SK-N-MC (cell line): ENCODE results near the gene C19orf67.

Source experiments
- DNase-seq: peaks from one replicate; pipeline ENCODE4 v3.0.0-alpha.2; 2011; ENCODE audit warnings: low read depth, low spot score
- H3K27ac ChIP-seq: fragments of 200-600 bp; sonication (generic); 2 replicates; pipeline ENCODE4 v1.5.1; 2016; ENCODE audit warnings: mixed run types
- H3K36me3 ChIP-seq: fragments of 200-600 bp; sonication (generic); 2 replicates; pipeline ENCODE4 v1.6.1; 2017; ENCODE audit warnings: antibody characterized with exemption, low read length, mixed read lengths; ENCODE audit not compliant: insufficient read depth
- H3K4me3 ChIP-seq: fragments of 200-600 bp; sonication (generic); 2 replicates; pipeline ENCODE4 v1.5.1; 2016
- H3K9ac ChIP-seq: fragments of 200-600 bp; sonication (generic); 2 replicates; pipeline ENCODE4 v1.8.0; 2017; ENCODE audit warnings: mixed run types, mixed read lengths; ENCODE audit not compliant: insufficient read length
- H3K9me3 ChIP-seq: fragments of 200-600 bp; sonication (generic); 2 replicates; pipeline ENCODE4 v1.6.1; 2017; ENCODE audit warnings: low read depth, mild to moderate bottlenecking, antibody characterized with exemption, low read length, moderate library complexity, mixed read lengths
- EZH2 ChIP-seq: fragments of 200-600 bp; sonication (generic); IDR thresholded peaks from one replicate; pipeline ENCODE4 v1.6.1; 2017; ENCODE audit warnings: antibody characterized with exemption
- FOXP2 ChIP-seq: optimal IDR thresholded peaks from 2 replicates; pipeline ENCODE3; 2011; ENCODE audit warnings: mild to moderate bottlenecking, moderate library complexity; ENCODE audit not compliant: insufficient read depth; ENCODE audit errors: extremely low read length, control extremely low read depth
- POLR2AphosphoS5 ChIP-seq: IDR thresholded peaks from 2 replicates; pipeline ENCODE4 v1.6.1; 2012; ENCODE audit warnings: mild to moderate bottlenecking, low read depth, low read length, borderline replicate concordance

C19orf67 gene

DNA sequence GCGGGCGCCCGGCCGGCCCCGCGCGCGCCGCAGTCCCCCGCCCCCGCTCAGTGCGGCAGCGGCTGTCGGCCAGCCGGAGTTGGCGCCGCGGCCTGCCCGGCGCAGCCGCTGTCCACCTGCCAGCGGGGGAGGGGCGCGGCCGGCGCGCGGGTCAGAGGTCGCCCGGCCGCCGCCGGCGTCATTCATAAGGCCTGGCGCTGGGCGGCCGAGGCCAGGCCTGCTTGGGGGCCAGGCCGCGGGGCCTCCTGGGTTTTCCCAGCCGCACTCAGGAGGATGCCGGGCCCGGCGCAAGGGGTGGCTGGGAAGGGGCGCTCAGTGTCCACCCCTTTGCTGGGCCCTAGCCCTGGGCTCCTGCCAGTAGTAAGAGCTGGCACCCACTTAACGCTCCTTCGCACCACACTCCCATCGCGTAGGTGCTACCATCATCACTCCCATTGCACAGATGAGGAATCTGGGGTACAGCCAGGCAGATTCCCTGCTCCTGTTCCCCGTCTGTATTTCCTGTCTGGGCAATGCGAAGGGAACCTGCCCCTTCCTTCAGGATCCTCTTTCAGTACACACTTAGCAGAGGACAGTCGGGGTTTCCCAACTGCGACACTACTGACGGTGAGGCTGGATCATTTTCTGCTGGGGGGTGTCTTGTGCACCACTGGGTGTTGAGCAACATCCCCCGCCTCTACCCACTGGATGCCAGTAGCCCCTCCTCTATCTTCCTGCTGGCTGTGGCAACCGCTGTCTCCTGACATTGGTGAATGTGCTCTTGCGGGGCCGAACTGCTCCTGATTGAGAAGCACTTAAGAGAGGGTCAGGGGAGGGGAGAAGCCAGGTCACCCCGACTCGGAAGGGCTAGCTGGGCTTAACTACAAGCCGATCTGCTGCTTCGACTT is 32.8 kb upstream of the C19orf67 start:
- TF ChIP-seq EZH2 (no peak), POLR2AphosphoS5 (no peak), FOXP2 (no peak)
- H3K27ac ChIP-seq: no peak overlapping the region

GRCh38 chr19:14117668-14118164 is 32.1 kb upstream of the C19orf67 start, which contains the start of gene PRKACA:
Gene PRKACA, minus strand, starts transcription at chr19:14117762. Its CDS starts 215 bp downstream, at chr19:14117547.
- DNase-seq: peak; percentile 78
- TF ChIP-seq FOXP2 (peak; percentile 68), POLR2AphosphoS5 (peak; percentile 40; the same call in 1 of the 2 replicates), EZH2 (no peak)
- Histone ChIP-seq H3K4me3 (peak within 1 kb of the TSS; percentile 83), H3K27ac (no peak within 1 kb of the TSS), H3K36me3 (no peaks in the 10 kb centered on the region), H3K9me3 (no peaks in the 10 kb centered on the region), H3K9ac (peak within 1 kb of the TSS; percentile 68)

More for the DNA sequence above, 32.8 kb upstream of the C19orf67 start:
- Histone ChIP-seq H3K36me3 (no peaks in the 10 kb centered on the region), H3K9ac (peak overlapping the region; percentile 59), H3K4me3 (peak overlapping the region; percentile 80), H3K9me3 (no peaks in the 10 kb centered on the region)
- no peak for DNase-seq

- Histone ChIP-seq H3K9me3 (no peaks in the 10 kb centered on the region), H3K9ac (peak overlapping the region; percentile 68), H3K4me3 (peak overlapping the region; percentile 83), H3K36me3 (no peaks in the 10 kb centered on the region), H3K27ac (no peak overlapping the region)
- DNase-seq: no peak
- no peak for TF ChIP-seq EZH2
- no peak for TF ChIP-seq FOXP2
- TF ChIP-seq POLR2AphosphoS5: no peak
These were observed 31.5 kb upstream of the C19orf67 start for GRCh38 chr19:14116918-14117578.

GRCh38 chr19:14116525-14116917 is 30.9 kb upstream of the C19orf67 start:
- H3K27ac ChIP-seq: no peak overlapping the region
- no peaks in the 10 kb centered on the region for H3K36me3 ChIP-seq
- TF ChIP-seq EZH2 (no peak), POLR2AphosphoS5 (no peak)
- no peaks in the 10 kb centered on the region for H3K9me3 ChIP-seq
- H3K4me3 ChIP-seq: peak overlapping the region; percentile 83
- DNase-seq: no peak
- H3K9ac ChIP-seq: peak overlapping the region; percentile 68

GRCh38 chr19:14115756-14116155 is 30.2 kb upstream of the C19orf67 start:
- Histone ChIP-seq H3K36me3 (no peaks in the 10 kb centered on the region), H3K4me3 (no peak overlapping the region), H3K9ac (no peak overlapping the region), H3K9me3 (no peaks in the 10 kb centered on the region), H3K27ac (no peak overlapping the region)
- no peak for TF ChIP-seq POLR2AphosphoS5
- DNase-seq: no peak

DNA sequence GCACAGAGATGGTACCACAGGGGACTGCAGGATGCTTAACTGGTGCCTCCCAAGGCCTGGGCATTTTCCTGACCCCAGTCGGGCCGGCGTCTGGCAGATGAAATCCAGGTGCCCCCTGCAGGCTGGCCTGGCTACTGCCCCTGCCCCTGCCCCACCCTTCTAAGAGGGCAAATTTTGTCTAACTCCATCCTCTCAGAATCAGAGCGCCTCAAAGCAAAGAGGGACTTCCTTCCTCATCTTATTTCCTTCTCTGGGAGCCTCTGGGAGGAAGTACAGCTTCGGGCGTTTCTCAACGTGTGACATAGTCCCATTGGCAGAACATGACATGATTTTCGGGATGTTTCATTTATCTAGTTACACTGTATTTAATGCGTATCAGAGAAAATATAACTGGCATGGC is 29.3 kb upstream of the C19orf67 start:
- no peak for DNase-seq
- Histone ChIP-seq H3K4me3 (no peak overlapping the region), H3K9ac (no peak overlapping the region), H3K27ac (no peak overlapping the region), H3K9me3 (no peaks in the 10 kb centered on the region), H3K36me3 (no peaks in the 10 kb centered on the region)
- TF ChIP-seq EZH2 (no peak), POLR2AphosphoS5 (no peak), FOXP2 (no peak)

GRCh38 chr19:14114439-14114838 is 28.9 kb upstream of the C19orf67 start:
- H3K4me3 ChIP-seq: no peak overlapping the region
- no peaks in the 10 kb centered on the region for H3K36me3 ChIP-seq
- no peak for DNase-seq
- no peak overlapping the region for H3K9ac ChIP-seq
- no peaks in the 10 kb centered on the region for H3K9me3 ChIP-seq
- TF ChIP-seq FOXP2 (no peak), EZH2 (no peak)
- no peak overlapping the region for H3K27ac ChIP-seq

DNA sequence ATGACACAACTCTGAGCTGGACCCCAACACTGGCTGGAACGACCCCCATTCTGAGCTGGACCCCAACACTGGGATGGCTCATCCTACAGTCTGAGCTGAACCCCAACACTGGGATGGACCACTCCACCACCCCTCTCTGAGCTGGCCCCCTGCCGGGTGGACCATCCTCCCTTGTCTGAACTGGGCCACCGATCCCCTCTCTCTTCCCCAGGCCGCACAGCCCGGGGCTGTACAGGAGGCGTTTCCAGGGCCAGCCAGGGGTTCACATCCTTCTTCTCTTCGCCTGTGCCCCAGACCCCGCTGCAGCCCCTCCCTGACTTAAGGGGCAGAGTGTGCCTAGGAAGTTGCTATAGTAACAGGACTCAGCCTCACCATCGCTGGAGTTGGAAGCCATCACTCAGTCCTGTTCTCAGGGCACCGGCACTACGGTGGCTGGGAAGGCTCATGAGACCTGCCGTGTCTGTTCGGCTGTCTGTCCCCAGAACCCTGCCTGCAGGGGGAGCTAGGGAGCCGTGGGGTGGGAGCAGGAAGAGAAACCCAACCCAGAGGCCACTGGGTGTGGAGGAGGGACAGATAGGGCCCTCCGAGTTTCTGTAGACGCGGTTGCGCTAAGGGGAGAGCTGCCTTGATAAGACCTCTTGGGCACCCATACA is 28.3 kb upstream of the C19orf67 start:
- Histone ChIP-seq H3K4me3 (no peak overlapping the region), H3K36me3 (no peaks in the 10 kb centered on the region), H3K9me3 (no peaks in the 10 kb centered on the region), H3K9ac (no peak overlapping the region), H3K27ac (no peak overlapping the region)
- no peak for DNase-seq
- TF ChIP-seq EZH2 (no peak), POLR2AphosphoS5 (no peak), FOXP2 (no peak)
